Osteocyte (in vitro differentiated cells): ENCODE measurements around the gene ZNG1A. TPM values are rescaled to one million over a fixed set of nuclear protein-coding genes. Genes with fewer than 3 reads are reported as not detected.
"Not testable (repeated sequence)": the region's sequence is repeated elsewhere in the genome, so short reads cannot be mapped to it uniquely, and the experiment has no call there.

Experiments used
- DNase-seq: peaks from one replicate; pipeline ENCODE4 v3.0.0; 2021; ENCODE audit warnings: mixed read lengths; ENCODE audit not compliant: unreplicated experiment; ENCODE audit errors: extremely low spot score
- H3K27ac Mint-ChIP-seq: one replicate; pipeline ENCODE4 v1.8.0; 2021; ENCODE audit warnings: mild to moderate bottlenecking, mixed read lengths; ENCODE audit not compliant: unreplicated experiment
- H3K27me3 Mint-ChIP-seq: one replicate; pipeline ENCODE4 v1.8.0; 2021; ENCODE audit warnings: mixed read lengths; ENCODE audit not compliant: unreplicated experiment
- H3K36me3 Mint-ChIP-seq: one replicate; pipeline ENCODE4 v1.8.0; 2021; ENCODE audit warnings: mixed read lengths; ENCODE audit not compliant: unreplicated experiment
- H3K4me1 Mint-ChIP-seq: one replicate; pipeline ENCODE4 v1.8.0; 2021; ENCODE audit warnings: mixed read lengths; ENCODE audit not compliant: unreplicated experiment
- H3K4me3 Mint-ChIP-seq: one replicate; pipeline ENCODE4 v1.8.0; 2021; ENCODE audit warnings: mild to moderate bottlenecking, moderate library complexity, mixed read lengths; ENCODE audit not compliant: unreplicated experiment
- H3K9me3 Mint-ChIP-seq: one replicate; pipeline ENCODE4 v1.8.0; 2021; ENCODE audit warnings: mixed read lengths; ENCODE audit not compliant: unreplicated experiment
- CTCF ChIP-seq: fragments of 200-600 bp; sonication (generic); IDR thresholded peaks from 2 replicates; pipeline ENCODE4 v1.5.0; 2021; ENCODE audit warnings: antibody characterized with exemption, mild to moderate bottlenecking, moderate library complexity
- long read RNA-seq: library from polyadenylated mRNA; unstranded; transcript quantifications from one replicate; pipeline ENCODE4 v2.0.0, GENCODE V29; 2021
- total RNA-seq: library from RNA; stranded (reverse); gene quantifications from 2 replicates; pipeline ENCODE4 v1.2.1, GENCODE V29; 2021

Gene ZNG1A
- total RNA-seq, result 22.0 and 26.3 TPM in 2 replicates
- long read RNA-seq, transcript CBWD1-207 (14 exons, 1,241 nt), result minor isoform, 14 of 225 reads
- long read RNA-seq, transcript CBWD1-201 (16 exons, 1,771 nt), result minor isoform, 28 of 225 reads
- long read RNA-seq, transcript CBWD1-202 (15 exons, 1,706 nt), result major isoform, 152 of 225 reads
- long read RNA-seq, partial matches to known transcripts, result 0 of 225 reads
- long read RNA-seq, other reads (novel, unspliced or antisense), result 28 of 225 reads

DNA sequence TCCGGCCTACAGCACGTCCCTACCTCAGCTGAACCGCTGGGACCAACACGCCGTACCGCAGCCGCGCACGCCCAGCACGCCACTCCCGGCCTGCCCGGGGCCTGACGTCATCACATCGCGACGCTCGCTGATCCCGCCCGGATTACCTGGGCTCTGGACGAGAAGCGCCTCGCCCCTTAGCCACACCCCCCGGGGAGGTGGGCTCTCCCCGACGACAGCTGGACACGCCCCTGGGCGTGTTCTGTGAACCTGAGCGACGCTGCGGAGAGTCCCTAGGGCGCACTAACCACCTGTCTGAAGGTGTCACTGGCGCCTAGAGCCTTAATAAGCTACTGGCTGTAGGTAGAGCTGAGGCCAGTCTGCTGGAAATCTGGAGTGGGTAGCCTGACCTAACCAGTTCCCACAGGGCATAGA, at the start of gene ZNG1A:
Gene ZNG1A (minus strand): TSS at position 87 of the 414 bp plus-strand sequence. CDS start 87 bp downstream, outside the sequence.
- Mint-ChIP-seq H3K4me3 (peak within 1 kb of the TSS; percentile 69), H3K27ac (peak within 1 kb of the TSS; percentile 66)
- H3K36me3 Mint-ChIP-seq, H3K9me3 Mint-ChIP-seq, DNase-seq, H3K4me1 Mint-ChIP-seq, H3K27me3 Mint-ChIP-seq: not testable (repeated sequence)

GRCh38 chr9:227860-228259, 49.0 kb upstream of the ZNG1A start:
- Mint-ChIP-seq H3K36me3 (no peaks in the 10 kb centered on the region), H3K9me3 (no peaks in the 10 kb centered on the region), H3K27me3 (peaks cover 5% of the 10 kb centered on the region), H3K4me1 (no peaks in the 10 kb centered on the region), H3K27ac (no peak overlapping the region), H3K4me3 (no peak overlapping the region)
- no peak for TF ChIP-seq CTCF
- no peak for DNase-seq

DNA sequence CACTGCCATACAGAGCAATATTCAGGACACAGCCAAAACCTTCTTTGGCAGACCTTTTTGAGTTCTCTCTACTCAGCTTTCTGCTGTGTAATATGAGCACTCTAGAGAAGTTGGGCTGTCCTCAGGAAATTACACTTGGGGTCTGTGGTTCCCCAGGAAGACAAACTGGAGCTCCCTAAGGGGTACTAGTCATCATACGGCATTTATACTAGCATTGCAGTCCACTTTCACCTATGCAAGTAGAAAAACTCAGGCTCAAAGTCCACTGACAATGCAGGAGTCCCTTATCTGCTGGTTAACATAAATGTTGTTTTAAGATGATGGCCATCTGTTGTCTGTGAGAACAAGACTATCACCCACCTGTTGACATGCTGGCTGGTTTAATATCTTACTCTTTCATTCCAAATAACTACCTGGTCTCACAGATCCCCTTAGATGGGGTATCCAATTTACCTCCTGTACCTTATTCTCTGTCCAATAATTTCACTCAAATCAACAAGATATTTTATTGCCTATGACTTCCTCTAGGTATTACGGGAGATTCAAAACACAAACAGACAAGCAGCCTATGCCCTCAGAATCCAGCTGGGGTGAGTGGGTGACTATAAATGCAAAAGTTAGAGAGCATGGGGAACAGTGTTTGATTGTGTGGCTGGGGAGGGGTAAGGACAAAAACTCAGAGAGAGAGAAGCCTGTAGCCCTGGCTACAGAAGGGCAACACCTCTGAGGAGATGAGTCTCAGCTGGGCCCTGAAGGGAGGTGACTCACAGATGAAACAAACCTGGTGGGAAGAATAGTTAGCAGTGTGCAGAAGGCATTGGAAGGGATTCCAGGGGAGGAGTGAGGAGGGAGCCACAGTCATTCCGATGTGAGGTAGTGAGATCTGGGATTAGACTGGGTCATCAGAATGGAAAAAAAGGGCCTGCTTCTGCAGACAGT, 46.0 kb upstream of the ZNG1A start:
- Mint-ChIP-seq H3K4me3 (no peak overlapping the region), H3K4me1 (no peaks in the 10 kb centered on the region), H3K36me3 (no peaks in the 10 kb centered on the region), H3K27ac (no peak overlapping the region), H3K9me3 (no peaks in the 10 kb centered on the region), H3K27me3 (peaks cover 14% of the 10 kb centered on the region)
- no peak for DNase-seq
- no peak for TF ChIP-seq CTCF

- Mint-ChIP-seq H3K27ac (no peak overlapping the region), H3K4me1 (no peaks in the 10 kb centered on the region), H3K27me3 (peaks cover 14% of the 10 kb centered on the region), H3K36me3 (no peaks in the 10 kb centered on the region), H3K9me3 (no peaks in the 10 kb centered on the region), H3K4me3 (no peak overlapping the region)
- no peak for DNase-seq
- no peak for TF ChIP-seq CTCF
Observed at GRCh38 chr9:224026-224425, 45.2 kb upstream of the ZNG1A start.

DNA sequence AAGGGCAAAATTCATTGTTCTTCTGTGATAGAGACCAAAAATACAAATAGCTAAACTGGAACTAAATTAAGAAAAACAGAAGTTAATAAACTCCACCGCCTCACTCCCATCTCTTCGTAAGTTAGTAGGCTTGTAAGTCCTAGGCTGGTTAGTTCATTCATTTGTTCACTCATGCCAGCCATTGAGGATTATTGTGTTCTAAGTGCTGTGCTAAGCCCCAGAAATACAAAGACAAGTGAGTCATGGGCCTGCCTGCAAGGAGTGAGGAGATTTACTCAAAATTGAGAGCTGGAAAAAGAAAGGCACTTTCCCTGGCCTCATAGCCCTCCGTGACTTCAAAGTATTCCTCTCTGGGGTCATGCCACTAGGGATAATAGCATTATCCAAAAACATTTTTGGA, 44.3 kb upstream of the ZNG1A start:
- H3K27ac Mint-ChIP-seq, result no peak overlapping the region
- H3K27me3 Mint-ChIP-seq, result peaks cover 17% of the 10 kb centered on the region
- no peaks in the 10 kb centered on the region for H3K4me1 Mint-ChIP-seq
- no peaks in the 10 kb centered on the region for H3K36me3 Mint-ChIP-seq
- H3K4me3 Mint-ChIP-seq, result no peak overlapping the region
- TF ChIP-seq CTCF, result no peak
- H3K9me3 Mint-ChIP-seq, result no peaks in the 10 kb centered on the region
- DNase-seq, result no peak
